NCI-H526 (cell line): ENCODE results near the gene PPP1R13B.

Source experiments
- DNase-seq, 2 experiments: peaks; one replicate each; lab custom pipeline; 2025; lab: John Stamatoyannopoulos, UW

The PPP1R13B gene

DNA sequence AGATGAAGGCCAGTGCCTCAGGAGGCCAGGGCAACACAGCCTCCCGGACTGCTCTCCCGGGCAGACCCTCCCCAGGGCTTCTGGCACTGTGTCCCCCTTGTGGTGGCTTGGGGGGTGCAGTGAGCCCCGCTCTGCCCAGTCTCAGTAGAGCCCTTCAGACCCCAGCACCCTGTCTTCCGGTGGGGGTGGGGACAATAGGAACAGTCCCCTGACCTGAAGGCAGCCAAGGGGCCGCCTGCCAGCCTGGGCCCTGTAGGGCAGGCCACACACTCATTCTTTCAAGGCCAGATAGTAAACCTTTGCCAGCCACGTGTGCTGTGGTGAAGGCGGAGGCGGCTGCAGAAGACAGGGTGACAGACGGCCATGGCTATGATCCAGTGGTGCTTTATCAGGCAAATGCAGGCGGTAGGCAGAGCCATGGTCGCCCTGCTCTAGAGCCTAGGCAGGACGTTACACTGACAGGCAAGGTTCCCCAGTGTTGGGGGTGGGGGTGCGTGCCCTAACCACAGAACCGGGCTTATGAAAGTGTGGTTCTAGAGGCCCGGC lies 116.8 kb downstream of the PPP1R13B start:
- no peak for DNase-seq

GRCh38 chr14:103729496-103730448 lies 117.6 kb downstream of the PPP1R13B start:
- no peak for DNase-seq

GRCh38 chr14:103728721-103729120 lies 118.7 kb downstream of the PPP1R13B start:
- no peak for DNase-seq

DNA sequence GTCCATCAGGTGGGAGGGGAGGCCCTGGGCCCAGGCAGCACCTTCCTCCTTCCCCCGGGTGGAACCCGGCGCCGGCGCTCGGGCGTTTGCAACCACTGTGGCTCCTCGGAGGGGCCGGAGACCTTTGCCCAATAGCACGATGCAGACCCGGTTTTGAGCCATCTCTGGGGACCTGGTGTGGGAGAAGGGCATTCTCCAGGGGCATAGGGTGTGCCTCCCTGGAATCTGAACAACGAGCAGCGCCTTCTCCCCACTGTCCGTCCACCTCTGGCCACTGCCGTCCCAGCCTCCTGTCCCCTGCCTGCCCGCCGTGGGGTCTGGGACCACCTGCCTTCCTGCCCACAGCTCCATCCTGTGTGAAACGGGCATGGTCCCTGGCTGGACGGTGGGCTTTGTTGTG lies 119.2 kb downstream of the PPP1R13B start:
- DNase-seq = no peak

DNA sequence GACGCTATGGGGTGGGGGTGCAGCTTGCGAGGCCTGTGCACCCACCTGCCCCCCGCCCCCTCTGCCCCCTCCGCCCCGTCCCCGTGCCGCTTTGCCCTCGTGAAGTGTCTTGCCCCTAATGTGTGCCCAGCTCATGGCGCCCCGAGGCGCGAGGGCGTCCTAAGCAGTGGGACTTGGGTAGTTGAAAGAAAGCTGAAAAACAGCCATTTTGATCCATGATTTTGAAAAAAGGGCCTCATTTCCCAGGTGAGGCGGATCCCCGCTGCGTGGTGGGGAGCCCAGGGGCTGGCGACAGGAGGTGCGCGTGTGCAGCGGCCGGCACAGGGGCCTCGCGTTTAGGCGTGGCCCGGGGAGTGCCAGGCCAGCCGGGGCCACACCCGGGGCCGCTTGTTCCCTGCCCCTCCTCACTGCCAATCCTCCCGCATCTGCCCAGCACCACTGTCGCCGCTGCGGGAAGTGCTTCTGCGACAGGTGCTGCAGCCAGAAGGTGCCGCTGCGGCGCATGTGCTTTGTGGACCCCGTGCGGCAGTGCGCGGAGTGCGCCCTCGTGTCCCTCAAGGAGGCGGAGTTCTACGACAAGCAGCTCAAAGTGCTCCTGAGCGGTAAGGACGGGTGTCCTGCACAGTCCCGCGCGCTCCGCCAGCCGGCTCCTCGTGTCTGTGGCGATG lies 119.9 kb downstream of the PPP1R13B start:
- peak in 1 of 2 experiments; percentile 46 for DNase-seq

- DNase-seq = no peak
Observed at GRCh38 chr14:103726474-103726873, 120.9 kb downstream of the PPP1R13B start.

- DNase-seq = no peak
Observed at GRCh38 chr14:103725739-103726395, 121.5 kb downstream of the PPP1R13B start.

DNA sequence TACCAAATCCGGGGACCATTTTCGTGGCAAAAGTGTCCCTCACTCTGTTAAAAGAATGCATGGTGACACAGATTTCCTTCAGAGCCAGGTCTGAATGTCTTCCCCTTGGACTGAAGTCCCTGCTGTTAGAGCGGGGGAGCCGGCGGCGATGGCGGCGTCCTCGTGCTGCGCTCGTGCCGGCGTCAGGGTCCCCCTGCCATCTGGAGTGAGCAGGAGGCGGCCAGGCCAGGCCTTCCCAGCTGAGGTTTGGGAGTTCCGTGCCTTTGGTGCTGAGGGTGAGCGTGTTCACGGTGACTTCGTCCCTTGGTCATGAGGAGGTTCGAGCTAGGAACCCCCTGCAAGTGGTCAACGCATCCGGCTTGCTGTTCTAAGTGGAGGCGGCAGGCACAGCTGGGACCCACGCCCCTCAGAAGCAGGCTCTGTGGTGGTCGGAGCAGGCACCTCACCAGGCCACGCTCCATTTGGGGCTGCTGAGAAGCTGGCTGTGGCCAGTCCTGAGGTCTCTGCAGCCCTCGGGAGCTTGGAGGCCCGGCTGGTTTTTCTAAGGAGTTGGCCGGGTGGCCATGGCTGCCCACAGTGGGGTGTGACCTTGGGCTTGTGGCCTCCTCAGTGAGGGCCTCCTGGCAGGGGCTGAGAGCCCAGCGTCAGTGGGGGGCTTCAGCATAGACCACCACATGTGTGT lies 122.2 kb downstream of the PPP1R13B start:
- DNase-seq = no peak

DNA sequence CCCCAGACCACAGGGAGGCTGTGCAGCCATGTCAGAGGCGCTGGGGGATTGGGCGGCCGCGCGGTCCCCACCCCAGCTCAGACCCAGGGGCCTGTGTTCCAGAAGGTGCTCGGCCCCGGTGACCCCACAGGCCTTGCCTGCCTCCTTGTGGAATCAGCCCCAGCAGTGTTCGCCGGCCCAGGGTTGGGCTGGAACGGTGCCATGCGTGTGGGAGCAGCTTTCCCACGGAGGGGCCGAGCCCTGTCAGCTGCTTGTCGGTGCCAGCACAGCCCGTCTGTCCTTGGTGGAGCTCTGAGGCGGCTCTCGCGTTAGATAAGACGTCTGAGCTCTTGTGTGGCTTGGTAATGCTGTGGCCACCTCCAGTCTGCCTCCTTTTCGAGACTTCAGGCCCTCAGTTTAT lies 123.3 kb downstream of the PPP1R13B start:
- no peak for DNase-seq

DNA sequence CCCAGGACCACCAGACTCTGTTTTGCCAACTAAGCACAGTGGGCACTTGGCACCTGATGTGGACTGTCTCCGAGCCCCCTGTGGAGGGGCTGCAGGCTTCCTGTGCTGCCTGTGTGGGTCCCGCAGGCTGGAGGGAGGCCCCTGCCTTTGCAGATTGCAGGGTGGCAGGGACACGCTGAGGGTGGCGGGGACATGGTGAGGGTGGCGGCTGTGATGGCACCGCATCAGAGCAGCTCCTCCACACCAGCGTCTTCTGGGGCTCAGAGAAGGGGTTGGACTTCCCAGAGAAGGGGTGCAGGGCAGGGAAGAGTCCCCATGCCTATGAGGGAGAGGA lies 123.7 kb downstream of the PPP1R13B start:
- DNase-seq = no peak

GRCh38 chr14:103721334-103722120 lies 125.8 kb downstream of the PPP1R13B start:
- no peak for DNase-seq

DNA sequence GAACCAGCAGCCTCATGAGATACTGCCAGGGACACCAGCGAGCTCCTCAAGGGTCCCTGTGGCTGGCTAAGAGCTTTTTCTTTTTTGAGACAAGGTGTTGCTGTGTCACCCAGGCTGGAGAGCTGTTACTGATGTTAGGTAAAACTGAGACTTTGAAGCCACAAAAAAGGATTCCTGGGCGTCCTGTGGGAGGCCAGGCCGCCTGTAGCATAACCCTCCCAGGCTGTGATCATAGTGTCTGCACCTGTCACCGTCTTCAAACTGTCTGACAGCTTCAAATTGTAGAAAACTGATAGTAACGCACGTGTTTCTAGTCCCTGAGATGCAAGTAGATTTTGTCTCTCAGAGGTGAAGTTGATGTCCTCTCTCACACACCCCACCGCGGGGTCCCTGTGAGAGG lies 127.6 kb downstream of the PPP1R13B start:
- no peak for DNase-seq

DNA sequence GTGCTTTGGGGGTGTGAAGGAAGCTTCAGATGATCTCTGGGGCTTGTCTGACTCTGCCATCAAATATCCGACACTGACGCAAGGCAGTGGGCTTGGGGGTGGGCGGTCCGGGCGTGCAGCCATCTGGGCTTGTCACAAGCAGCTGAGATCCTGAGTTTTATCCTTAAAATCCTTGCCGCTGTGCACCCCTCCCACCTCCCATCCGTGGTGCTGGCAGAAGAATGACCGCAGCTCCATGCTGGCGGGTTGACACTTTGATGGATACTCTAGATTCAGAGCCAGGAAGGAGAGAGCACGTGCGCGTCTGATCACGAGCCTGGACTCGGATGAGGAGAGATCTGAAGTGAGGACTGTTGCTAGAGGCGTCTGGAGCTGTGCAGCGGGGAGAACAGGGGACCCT lies 128.8 kb downstream of the PPP1R13B start:
- DNase-seq = no peak

GRCh38 chr14:103716899-103717411 lies 130.4 kb downstream of the PPP1R13B start:
- DNase-seq = no peak

- DNase-seq = peak in 1 of 2 experiments; percentile 57
Observed at GRCh38 chr14:103716091-103716801, 131.1 kb downstream of the PPP1R13B start.

- peak; percentile 99 for DNase-seq
Observed at GRCh38 chr14:103715052-103716000, 132.0 kb downstream of the PPP1R13B start, which contains the start of the genes XRCC3 and ZFYVE21. Gene XRCC3 (minus strand): TSS chr14:103715451. CDS start chr14:103711087, 4,364 bp downstream. Gene ZFYVE21 (plus strand): TSS chr14:103715810. CDS start chr14:103715842, 32 bp downstream.

- no peak for DNase-seq
Observed at GRCh38 chr14:103714063-103714724, 133.2 kb downstream of the PPP1R13B start.
